KBM-7 (cell line): ENCODE data around the gene CDH6.

Experiments used
- DNase-seq: peaks from one replicate; pipeline ENCODE4 v3.0.0-alpha.2; 2015
- in situ Hi-C: fragments of 300-500 bp; cut with MboI; formaldehyde crosslinking; loops from 2 replicates; pipeline ENCODE4 v1.14.3; 2020; ENCODE audit warnings: low sequenced_read_pairs, low pct_unique_long_range_greater_than_20kb, mixed read lengths

The CDH6 gene

DNA sequence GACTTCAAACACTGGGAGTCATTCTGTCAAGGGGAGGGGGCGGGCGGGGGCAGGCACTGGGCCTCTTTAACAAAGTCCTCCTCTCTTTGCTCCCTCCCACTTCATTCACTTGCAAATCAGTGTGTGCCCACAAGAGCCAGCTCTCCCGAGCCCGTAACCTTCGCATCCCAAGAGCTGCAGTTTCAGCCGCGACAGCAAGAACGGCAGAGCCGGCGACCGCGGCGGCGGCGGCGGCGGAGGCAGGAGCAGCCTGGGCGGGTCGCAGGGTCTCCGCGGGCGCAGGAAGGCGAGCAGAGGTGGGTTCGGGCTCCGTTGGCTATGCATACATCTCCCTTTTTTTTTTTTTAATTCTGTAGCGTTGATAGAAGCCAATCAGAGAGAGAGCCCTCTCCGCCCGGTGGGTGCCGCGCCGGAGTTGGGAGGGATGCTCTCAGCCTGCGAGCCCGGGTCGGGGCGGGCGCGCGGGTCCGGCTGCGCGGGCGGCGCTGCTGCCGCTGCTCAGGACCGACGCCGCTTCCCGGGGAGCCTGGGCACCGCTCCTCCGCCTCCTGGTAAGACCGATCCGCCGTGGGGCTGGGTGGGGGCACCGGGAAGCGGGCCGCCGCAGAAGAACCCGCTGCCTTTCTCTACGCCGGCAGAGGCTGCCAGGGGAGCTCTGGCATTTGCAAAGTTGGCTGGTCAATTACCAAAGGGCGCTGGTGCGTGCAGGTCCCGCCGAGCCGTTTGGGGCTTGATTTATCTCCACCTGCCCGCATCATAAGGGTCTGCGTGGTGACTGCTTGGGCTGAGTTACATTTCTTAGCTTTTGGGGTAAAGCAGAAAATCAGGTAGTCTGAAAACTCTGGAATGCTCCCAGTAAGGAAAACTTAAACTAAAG, at the start of gene CDH6:
Gene CDH6 (plus strand): TSS at position 96 of the 877 bp plus-strand sequence. CDS start 73,788 bp downstream, outside the sequence.
- in situ Hi-C loops, result no loop called here
- DNase-seq, result no peak

DNA sequence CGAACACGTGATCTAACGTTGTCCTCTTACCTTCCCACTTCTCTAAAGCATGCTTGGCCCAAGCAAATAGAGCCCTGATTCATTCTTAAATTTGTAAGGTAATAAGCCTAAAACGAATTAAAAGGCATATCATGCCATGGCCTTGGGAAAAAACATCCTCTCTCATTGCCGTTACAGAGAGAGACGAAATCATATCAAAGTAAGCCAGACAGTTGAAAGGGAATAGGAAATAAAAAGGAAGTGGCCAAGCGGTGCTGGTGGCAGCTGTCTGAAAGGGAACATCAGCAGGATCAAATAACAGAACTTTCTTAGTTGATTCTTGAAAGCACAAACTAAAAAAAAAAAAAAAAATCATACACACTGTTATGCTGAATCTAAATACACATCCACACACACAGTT, 49.1 kb upstream of the CDH6 start:
- no peak for DNase-seq
- in situ Hi-C loops, result no loop called here

DNA sequence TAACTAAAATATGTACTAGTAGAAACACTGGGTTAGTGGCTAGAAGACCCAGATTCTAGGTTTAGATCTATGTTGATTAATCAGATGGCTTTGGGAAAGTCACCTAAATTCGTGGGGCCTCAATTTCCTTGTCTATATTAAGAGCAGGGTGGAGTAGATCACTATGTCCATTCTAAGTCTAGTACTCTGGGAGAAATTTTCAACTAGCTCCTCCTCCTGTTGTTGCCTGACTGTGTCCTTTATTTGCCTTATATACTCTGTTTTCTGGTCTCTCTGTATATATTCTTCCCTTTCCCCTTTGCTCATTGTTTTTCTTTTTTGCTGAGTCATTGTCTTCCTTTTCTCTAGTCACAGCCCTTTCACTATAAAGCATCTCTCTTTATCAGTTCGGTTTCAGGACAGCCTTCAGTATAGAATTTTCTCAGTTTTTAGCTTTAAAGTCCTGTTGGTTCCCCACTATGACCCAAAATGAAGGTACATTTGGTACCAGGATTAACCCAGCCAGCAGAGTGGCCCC, 44.5 kb upstream of the CDH6 start:
- DNase-seq, result peak; percentile 5
- in situ Hi-C loops, result no loop called here

DNA sequence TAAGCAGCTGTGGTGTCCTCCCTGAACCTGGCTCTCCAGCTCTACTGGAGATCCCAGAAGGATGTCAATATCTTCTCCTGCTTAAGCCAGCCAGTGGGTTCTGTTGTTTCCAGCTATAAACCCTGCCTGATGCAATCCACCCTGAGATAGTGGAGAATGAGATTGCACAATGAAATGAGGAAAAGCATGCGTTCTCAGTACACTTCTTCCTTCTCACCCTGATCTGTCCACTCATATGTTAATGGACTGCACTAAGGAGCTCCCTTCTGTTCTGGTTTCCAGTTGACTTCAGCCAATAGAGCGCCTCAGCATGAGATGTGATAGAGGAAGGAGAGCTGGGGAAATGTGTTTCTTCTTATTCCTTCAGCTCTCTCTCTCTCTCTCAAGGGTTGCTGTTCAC, 40.0 kb upstream of the CDH6 start:
- in situ Hi-C loops, result no loop called here
- DNase-seq, result no peak

DNA sequence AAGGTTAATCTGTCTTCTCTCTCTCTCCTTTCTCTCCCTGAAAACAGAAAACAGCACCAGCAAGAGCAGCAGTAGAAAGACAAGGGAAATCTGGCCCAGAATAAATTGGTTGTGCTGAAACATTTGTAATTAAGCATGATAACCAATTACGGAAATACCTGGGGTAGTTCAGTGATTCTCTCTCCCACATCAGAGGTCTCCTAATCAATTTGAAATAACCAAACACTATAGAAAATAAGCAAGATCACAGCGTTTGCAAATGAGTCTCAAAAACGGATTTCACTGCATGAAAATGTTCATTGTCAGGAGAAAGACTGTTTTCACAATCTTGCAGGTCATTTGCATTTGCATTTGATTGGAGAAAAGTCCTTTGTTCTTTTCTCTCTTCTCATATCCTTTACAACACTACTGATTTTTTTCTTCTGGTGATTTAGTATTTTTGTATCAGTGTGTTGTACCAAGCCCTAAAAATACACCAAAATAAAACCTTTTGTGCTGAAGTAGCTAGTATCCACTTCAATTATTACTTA, 36.8 kb upstream of the CDH6 start:
- in situ Hi-C loops, result no loop called here
- no peak for DNase-seq

DNA sequence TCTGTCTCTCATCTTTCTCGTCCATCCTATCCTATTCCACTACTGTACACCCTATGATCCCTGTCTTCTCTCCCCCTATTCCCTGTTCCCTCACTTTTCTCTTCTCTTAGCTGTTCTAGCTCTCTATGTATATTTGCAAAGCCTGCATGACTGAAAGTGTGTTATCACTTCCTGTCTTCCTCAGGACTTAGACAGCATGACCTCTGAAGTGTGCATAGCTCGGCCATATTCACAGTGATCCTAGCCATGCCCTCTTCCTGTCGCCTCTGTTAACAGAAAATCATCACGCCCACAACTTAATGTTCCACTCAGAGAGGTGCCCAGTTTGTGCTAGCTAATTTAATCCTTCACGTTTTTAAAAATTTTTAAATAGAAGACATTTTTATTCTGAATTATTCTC, 35.8 kb upstream of the CDH6 start:
- DNase-seq, result no peak
- in situ Hi-C loops, result no loop called here

DNA sequence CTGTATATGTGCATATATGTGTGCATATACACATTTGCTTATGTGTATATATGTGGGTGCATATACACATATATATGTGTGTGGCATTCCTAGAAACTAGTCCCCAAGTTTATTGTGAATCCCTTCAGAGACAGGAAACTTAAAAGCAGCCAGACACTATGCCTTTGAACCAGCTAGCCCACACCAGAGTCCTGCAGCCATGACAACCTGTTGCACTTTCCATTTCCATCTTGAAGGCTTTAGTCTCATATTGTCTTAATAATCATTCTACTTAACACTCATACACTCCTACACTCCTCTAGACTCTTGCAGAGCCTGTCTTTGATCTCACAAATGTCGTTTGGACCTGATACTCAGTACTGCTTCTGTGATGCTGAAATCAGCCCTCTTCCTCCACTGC, 34.8 kb upstream of the CDH6 start:
- in situ Hi-C loops, result no loop called here
- DNase-seq, result no peak

DNA sequence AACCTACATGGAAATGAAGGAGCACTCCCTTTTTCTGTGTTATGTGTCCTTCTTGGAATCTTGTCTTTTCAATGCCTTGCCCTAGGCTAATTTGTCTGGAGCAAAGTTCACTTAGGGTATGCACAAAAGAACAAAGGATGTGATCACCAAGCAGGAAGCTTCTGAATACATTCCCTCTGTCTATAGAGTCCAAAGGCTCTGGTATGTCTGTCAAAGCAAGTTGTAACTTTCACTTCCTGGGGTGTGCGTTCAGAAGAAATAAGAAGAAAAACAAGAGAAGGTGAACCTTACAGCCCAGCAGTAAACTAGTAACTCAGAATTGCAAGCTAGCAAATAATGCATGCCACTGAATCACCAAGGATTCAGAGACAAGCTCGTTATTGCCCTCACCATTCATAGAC, 31.7 kb upstream of the CDH6 start:
- in situ Hi-C loops, result no loop called here
- no peak for DNase-seq

DNA sequence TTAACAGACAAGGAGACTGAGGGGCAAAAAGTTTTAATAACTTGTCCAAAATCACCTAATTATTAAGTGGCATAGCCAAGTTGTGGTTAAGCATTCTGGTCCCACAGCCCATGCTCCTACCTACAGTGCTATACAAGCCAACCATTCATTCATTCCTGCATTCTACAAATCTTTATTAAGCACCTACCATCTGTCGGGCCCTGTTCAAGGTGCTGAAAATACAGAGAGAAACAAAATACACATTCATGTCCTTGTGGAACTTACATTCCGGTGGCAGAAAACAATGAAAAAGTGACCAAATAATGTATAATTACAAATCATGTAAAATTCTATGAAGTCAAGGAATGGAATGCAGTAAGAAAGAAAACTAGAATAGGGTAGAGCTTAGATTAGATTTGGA, 27.8 kb upstream of the CDH6 start:
- no peak for DNase-seq
- in situ Hi-C loops, result no loop called here

DNA sequence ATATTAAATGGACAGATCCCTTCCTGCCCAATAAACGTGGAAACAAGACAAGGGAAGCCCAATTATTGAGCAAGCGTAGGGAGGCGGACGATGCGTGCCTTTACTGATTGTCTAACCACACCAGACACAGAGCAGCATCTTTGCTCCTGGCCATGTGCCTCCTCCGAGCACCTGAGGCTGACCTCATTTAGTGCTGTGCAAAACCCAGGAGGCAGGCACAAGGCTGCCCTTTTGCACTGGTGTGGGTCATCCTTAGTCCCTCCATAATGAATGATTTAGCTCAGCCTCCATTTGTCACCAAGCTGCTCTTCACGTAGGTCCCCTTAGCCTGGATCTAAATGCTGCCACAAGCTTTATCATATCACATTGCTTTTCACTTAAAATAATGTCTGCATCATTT, 24.1 kb upstream of the CDH6 start:
- in situ Hi-C loops, result no loop called here
- no peak for DNase-seq

DNA sequence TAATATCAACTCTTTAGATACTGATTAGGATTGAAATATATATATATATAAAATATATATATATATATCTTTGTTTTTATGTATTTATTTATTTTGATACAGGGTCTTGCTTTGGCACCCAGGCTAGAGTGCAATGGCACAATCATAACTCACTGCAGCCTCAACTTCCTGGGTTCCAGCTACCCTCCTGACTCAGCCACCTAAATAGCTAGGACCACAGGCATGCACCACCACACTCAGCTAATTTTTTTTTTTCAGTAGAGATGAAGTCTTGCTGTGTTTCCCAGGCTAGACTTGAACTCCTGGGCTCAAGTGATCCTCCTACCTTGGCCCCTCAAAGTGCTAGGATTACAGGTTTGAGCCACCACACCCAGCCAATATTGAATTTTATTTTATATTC, 20.6 kb upstream of the CDH6 start:
- DNase-seq, result no peak

DNA sequence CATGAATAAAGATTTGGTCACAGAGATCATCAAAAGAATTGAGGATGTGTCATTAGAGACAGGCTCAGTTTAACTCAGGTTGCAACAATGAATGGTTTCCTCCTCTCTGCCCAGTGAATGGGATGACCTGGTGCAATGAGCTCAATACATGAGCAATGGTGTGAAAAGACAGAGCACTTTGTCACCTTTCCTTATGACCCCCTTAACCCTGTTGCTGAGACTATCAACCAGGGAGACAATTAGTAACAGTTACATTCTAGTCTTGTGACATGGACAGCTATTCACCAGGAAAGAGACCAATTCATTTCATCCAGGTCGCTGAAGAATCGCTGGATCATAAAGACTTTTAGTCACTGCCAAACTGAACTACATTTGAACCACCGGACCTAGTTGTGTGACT, 19.9 kb upstream of the CDH6 start:
- DNase-seq, result no peak
- in situ Hi-C loops, result no loop called here

More for the DNA sequence above, 20.6 kb upstream of the CDH6 start:
- in situ Hi-C loops, result no loop called here

DNA sequence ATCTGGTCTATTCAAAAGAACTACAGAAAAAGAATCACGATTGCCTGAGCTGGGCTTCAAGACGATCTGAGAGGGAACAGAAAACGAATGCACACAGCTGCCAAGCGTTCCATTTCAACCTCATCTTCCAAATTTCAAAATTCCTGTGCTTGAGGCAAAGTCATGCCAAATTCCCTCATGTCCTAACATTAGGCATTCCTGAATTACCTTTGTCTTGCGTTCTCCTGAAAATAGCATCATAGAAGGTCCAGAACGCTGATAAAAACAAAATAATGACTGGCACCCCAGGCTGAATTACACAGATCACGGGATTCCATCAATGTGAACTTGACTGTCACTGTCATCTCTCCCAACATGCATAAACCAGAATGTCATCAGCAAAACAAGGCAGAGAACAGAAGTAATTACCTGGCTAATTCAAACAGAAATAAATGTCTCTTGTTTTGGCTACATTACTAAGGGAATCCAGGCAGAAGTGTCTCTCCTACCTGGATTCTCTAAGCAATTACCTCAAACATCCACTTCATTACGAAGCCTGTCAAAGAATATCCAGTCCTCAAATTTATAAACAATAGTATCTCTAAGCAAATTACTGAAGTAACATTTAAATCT, 12.0 kb upstream of the CDH6 start:
- in situ Hi-C loops, result no loop called here
- DNase-seq, result no peak

DNA sequence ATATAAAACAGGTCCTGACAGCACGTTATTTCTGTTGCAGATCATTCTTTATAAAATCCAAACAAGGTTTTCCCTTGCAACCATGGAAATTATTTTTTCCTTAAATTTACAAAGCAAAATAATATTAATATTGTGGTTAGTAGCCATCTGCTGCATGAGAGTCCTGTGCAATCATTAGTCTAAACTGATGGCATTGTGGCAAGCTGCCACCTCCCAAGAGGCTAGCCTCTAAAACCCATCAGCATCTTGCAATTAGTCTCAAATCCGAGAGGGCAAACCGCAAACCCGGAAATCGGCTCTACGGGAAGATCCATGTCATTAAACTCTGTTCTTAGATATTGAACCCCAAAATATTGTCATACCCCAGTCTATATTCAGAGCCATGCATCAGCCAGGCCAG, 11.3 kb upstream of the CDH6 start:
- no peak for DNase-seq
- in situ Hi-C loops, result no loop called here

DNA sequence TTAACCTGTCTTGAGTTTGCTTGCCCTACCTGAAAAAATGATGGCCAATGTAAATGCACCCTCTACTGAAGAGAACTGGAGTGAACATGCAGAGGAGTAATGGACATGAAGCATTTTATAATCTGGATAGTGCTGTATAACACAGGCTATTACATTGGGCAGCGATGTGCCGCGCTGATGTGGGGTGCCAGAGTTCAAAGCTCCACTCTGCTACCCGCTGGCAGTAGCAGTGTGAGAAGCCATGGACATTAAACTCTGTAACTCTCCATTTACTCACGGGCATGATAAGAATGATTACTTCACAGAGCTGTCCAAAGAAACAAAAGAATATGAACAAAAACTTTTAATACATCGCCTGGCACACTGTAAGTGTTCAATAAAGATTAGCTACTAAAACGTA, 7.5 kb upstream of the CDH6 start:
- DNase-seq, result no peak
- in situ Hi-C loops, result no loop called here

DNA sequence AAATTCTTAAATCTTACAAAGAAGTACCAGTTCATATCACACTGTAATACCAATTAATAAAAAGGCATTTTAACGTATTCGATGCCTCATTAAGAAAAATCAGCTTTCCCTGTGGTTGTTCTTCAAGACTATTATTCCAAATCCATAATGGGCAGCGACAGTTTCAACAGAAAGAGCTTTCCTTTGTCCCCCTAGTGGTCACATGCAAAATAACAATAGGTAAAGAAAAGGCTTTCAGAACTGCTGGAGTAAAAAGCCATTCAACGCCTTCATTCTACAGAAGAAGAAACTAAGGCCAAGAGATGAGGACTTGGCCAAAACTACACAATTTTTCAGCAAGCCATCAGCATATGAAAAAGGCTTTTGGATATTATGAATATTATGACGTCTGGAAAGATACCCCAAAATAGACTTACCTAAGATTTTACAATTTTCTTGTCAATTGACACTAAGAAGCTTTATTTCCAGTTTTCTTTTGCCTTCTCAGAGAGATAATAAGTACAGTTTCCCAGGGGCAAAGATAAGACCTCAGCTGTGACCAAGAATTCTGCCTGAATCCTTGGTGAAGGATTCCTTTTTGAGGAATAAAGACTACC, 6.7 kb upstream of the CDH6 start:
- in situ Hi-C loops, result no loop called here
- DNase-seq, result peak; percentile 32

DNA sequence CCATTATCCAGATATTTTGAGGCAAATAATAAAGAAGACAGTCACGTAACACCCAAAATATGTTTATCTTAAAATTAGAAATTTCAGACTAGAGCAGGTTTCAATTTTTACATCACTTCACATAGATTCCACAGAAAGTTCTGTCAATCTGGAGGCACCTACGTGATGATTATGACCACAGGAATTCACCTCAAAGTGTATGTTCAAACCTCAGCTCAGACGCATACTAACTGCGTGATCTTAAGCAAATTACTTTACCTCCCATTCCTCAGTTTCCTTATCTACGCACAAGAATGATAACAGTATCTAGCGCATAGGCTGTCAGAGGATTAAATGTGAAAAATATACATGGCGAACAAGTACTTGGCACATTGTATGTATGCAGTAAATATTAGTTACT, 5.9 kb upstream of the CDH6 start:
- in situ Hi-C loops, result no loop called here
- no peak for DNase-seq

DNA sequence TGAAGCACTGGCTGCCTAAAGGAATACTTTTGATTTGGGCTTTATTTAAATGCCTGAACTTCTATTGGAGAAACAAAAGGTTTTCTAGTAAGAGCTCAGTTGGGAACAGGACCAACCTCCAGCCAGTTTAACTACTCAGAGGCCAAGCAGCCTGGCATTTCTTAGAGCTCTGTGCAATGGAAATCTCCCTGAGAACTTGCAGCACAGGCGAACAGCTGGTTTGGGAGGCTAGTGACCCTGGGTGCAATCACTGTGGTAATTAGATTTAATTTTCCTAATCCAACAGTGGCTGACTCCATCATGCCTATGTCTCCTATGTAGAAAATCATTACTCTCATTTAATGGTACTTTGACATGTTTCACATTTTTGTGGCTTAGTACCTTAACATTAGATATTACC, 1.0 kb upstream of the CDH6 start:
- no peak for DNase-seq
- in situ Hi-C loops, result no loop called here

DNA sequence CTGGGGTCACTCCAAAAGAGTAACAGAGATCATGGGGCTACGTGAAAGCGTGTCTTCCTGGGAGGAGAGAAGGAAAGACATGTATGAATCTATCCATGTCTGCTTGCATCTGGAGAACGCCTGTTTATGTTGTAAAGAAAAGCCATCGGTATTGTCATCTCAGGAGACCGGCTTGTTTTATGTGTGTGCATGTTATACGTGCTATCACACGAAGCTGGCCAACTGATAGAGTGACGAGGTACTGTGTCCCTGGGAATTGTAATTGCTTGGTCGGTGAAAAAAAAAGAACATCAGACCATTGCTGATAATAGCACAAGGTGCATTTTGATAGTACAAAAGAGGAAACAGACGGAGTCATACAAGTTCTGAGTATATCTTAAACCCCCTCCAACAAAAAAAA, 370 bp upstream of the CDH6 start:
- no peak for DNase-seq
- in situ Hi-C loops, result no loop called here

DNA sequence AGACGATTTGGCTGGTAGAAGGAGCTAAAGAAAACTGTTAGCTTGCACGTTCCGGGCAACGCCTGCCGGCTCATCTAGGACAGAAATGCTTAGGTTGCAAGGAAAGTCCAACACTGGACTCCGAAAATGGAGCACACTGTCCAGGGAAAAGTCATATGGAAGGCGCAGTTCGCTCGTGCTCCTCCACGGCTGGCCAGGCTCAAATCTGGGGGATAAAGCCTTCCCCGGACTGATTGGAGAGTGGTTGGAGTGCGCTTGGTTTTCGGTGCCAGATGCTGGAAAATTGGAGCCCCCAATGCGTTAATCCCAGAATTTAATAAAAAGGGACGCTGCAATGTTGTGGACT, 955 bp downstream of the CDH6 start:
- no peak for DNase-seq
- in situ Hi-C loops, result no loop called here
